CD4-positive, CD25-positive, alpha-beta regulatory T cell (primary cell): ENCODE measurements around the gene NDUFB6. TPM values are rescaled to one million over a fixed set of nuclear protein-coding genes. Genes with fewer than 3 reads are reported as not detected.
A peak's percentile ranks its signal among the peaks of the same experiment; 100 is the strongest.
"Not testable (repeated sequence)": the region's sequence is repeated elsewhere in the genome, so short reads cannot be mapped to it uniquely, and the experiment has no call there.

Source experiments
- ATAC-seq, 2 donors: fragments of 150-1000 bp; cut with Tn5 transposase; one replicate each; pipeline ENCODE4 v1.10.0; 2021; ENCODE audit warnings: low read depth in 2 of 2, moderate number of reproducible peaks in 2 of 2, moderate library complexity in 1 of 2
- DNase-seq, 3 donors: peaks; one replicate each; pipeline versions ENCODE4 v3.0.0 to v3.0.0-alpha.2; 2012 to 2022; ENCODE audit warnings: mixed read lengths in 1 of 3
- H3K27ac ChIP-seq: one replicate; pipeline ENCODE4 v1.7.0; 2013; ENCODE audit warnings: mild to moderate bottlenecking, low read length; ENCODE audit not compliant: insufficient read depth, poor library complexity, severe bottlenecking
- H3K27me3 ChIP-seq: one replicate; pipeline ENCODE4 v1.7.0; 2013; ENCODE audit warnings: low read length; ENCODE audit not compliant: control insufficient read depth, insufficient read depth
- H3K36me3 ChIP-seq: one replicate; pipeline ENCODE4 v1.7.0; 2013; ENCODE audit warnings: mild to moderate bottlenecking, low read length, moderate library complexity; ENCODE audit not compliant: control insufficient read depth, insufficient read depth
- H3K4me1 ChIP-seq: 2 replicates; pipeline ENCODE4 v1.7.0; 2013; ENCODE audit warnings: mild to moderate bottlenecking, low read length; ENCODE audit not compliant: insufficient read depth, control insufficient read depth, poor library complexity, severe bottlenecking
- H3K4me3 ChIP-seq: one replicate; pipeline ENCODE4 v1.7.0; 2013; ENCODE audit warnings: low read depth, mild to moderate bottlenecking, low read length, moderate library complexity
- H3K9me3 ChIP-seq, 2 experiments: 1 replicate in 1 of 2; 2 replicates in 1 of 2; pipeline ENCODE4 v1.7.0; 2013; ENCODE audit warnings: low read length in 2 of 2, mild to moderate bottlenecking in 1 of 2, moderate library complexity in 1 of 2; ENCODE audit not compliant: control insufficient read depth in 2 of 2
- H3K27ac Mint-ChIP-seq, 3 donors: one replicate each; pipeline ENCODE4 v1.8.0; 2020 to 2022; ENCODE audit warnings: mild to moderate bottlenecking in 3 of 3, mixed read lengths in 3 of 3, moderate library complexity in 2 of 3
- H3K27me3 Mint-ChIP-seq: one replicate; pipeline ENCODE4 v1.8.0; 2022; ENCODE audit warnings: mild to moderate bottlenecking, mixed read lengths
- H3K36me3 Mint-ChIP-seq: one replicate; pipeline ENCODE4 v1.8.0; 2020; ENCODE audit warnings: mixed read lengths
- H3K4me1 Mint-ChIP-seq, 4 donors: one replicate each; pipeline ENCODE4 v1.8.0; 2020 to 2022; ENCODE audit warnings: mixed read lengths in 4 of 4, mild to moderate bottlenecking in 1 of 4
- H3K4me3 Mint-ChIP-seq, 4 donors: one replicate each; pipeline ENCODE4 v1.8.0; 2020 to 2022; ENCODE audit warnings: mild to moderate bottlenecking in 4 of 4, mixed read lengths in 4 of 4, moderate library complexity in 3 of 4
- H3K9me3 Mint-ChIP-seq, 7 donors: one replicate each; pipeline ENCODE4 v1.8.0; 2020 to 2022; ENCODE audit warnings: mixed read lengths in 7 of 7, mild to moderate bottlenecking in 3 of 7, moderate library complexity in 2 of 7
- polyA plus RNA-seq, 4 donors: library from polyadenylated mRNA; unstranded; fragments of 300-500 nt; fragmentation: Illumina TruSeq; gene quantifications; one replicate each; pipeline ENCODE4 v1.2.3, GENCODE V29; 2021
- total RNA-seq: library from RNA; stranded (reverse); gene quantifications from one replicate; pipeline ENCODE4 v1.2.3, GENCODE V29; 2022

NDUFB6 gene
- total and polyA plus RNA-seq, 5 donors from 2014 or later: 19.6 to 109 (median 71.6) TPM

DNA sequence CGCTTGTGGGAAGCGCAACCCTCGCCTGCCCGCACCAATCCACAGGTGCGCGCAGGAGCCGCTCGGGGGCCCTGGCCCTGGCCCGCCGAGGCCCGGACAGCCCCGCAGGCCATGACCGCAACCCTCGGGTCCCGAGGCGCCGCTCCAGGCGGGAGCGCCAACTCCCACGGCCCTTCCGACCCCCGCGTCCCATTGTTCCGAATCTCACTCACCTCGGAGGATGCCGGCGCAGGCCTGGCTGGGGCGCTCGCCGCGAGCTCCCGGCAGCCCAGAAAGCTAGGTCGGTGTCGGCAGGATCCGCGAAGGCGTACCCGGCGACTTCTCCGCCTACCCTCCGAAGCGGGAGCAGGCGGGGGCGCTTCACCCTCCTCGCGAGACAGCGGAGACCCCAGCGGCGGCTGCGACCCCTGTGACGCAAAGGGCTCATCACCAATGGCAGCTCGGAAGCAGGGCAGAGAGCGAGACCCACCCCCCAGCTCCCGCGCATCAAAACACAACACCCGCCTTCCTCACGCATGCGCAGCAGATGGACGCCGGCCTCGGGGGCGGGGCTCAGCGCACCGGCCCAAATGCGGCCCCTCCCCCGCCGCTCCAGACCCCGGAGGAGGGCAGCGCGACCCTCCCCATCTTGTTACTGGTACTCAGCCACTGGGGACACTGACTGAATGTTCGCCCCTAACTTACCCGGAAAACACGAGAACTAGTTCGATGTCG lies 22.2 kb downstream of the NDUFB6 start:
- Mint-ChIP-seq H3K27ac (peak overlapping the region; percentile 98 to 100 (median 99)), H3K4me3 (peak overlapping the region; percentile 92 to 99 (median 94)), H3K9me3 (no peaks in the 10 kb centered on the region), H3K4me1 (peaks cover 16 to 75% (median 51%) of the 10 kb centered on the region in 4 donors), H3K27me3 (no peaks in the 10 kb centered on the region), H3K36me3 (peaks cover 9% of the 10 kb centered on the region)
- peak overlapping the region; percentile 99 for H3K4me3 ChIP-seq
- peaks cover 32% of the 10 kb centered on the region for H3K4me1 ChIP-seq
- no peaks in the 10 kb centered on the region for H3K27me3 ChIP-seq
- H3K9me3 ChIP-seq: no peaks in the 10 kb centered on the region
- no peaks in the 10 kb centered on the region for H3K36me3 ChIP-seq
- H3K27ac ChIP-seq: peak overlapping the region; percentile 95
- peak; percentile 95 to 98 (median 96) for DNase-seq
- ATAC-seq: peak; percentile 82 to 83

DNA sequence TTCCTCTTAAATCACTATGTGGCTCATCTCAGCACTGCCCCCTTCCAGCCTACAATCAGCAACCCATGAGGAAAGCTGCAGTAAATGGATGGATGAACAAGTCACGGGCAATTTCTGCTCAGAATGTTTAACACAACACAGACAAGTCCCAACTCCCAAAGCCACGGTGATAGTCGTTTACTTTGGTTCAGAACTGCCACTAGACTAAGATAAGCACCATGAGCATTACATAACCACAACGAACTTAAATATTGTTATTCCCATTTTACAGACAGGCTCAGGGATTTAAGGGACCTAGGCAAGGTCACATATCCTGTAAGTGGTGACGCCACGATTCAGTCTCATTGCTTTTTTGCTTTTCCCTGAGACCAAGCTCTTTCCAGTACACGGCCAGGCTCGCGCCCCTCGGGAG lies 22.8 kb downstream of the NDUFB6 start:
- Mint-ChIP-seq H3K4me3 (peak overlapping the region; percentile 92 to 99 (median 94)), H3K4me1 (peaks cover 14 to 76% (median 52%) of the 10 kb centered on the region in 4 donors), H3K36me3 (peaks cover 9% of the 10 kb centered on the region), H3K27ac (peak overlapping the region in 2 of 3 donors; percentile 92 to 99), H3K27me3 (no peaks in the 10 kb centered on the region), H3K9me3 (no peaks in the 10 kb centered on the region)
- H3K4me3 ChIP-seq: peak overlapping the region; percentile 99
- ATAC-seq: no peak
- H3K4me1 ChIP-seq: peaks cover 32% of the 10 kb centered on the region
- no peaks in the 10 kb centered on the region for H3K9me3 ChIP-seq
- H3K27ac ChIP-seq: peak overlapping the region; percentile 95
- no peaks in the 10 kb centered on the region for H3K36me3 ChIP-seq
- no peak for DNase-seq
- no peaks in the 10 kb centered on the region for H3K27me3 ChIP-seq

DNA sequence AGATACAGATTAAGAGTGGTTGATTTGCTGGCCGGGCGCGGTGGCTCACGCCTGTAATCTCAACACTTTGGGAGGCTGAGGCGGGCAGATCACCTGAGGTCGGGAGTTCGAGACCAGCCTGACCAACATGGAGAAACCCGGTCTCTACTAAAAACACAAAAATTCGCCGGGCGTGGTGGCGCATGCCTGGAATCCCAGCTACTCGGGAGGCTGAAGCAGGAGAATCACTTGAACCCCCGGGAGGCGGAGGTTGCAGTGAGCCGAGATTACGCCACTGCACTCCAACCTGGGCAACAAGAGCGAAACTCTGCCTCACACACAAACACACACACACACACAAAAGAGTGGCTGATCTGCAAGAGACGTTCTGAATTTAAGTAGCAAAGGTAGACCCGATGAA lies 24.7 kb downstream of the NDUFB6 start:
- H3K9me3 Mint-ChIP-seq, H3K27ac ChIP-seq: not testable (repeated sequence)
- peaks cover 24 to 71% (median 50%) of the 10 kb centered on the region in 4 donors for H3K4me1 Mint-ChIP-seq

DNA sequence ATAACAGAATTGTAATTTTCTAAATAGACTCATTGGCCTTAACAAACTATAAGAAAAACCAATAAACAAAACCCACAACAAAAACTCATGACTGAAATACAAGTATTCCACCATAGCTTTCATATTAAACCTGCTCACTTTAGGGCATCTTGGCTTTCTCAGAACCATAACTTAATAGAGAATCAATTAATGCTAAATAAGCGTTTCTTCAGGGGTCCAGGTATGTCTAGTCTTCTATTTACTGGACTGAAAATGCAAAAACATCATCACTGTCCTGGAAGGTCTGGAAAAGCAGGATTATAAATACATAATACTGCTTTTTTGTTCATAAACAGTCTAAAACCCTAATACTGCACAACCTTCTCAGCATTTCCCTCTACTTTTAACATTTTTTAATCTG lies 27.1 kb downstream of the NDUFB6 start:
- peaks cover 35% of the 10 kb centered on the region for H3K36me3 Mint-ChIP-seq
- H3K4me1 Mint-ChIP-seq: peaks cover 28 to 62% (median 43%) of the 10 kb centered on the region in 4 donors
- H3K27ac ChIP-seq: no peak overlapping the region
- H3K9me3 ChIP-seq: no peaks in the 10 kb centered on the region
- H3K36me3 ChIP-seq: peaks cover 29% of the 10 kb centered on the region
- ATAC-seq (no peak), DNase-seq (no peak)
- no peaks in the 10 kb centered on the region for H3K27me3 Mint-ChIP-seq
- H3K4me3 ChIP-seq: no peak overlapping the region
- peaks cover 14% of the 10 kb centered on the region for H3K4me1 ChIP-seq
- peak overlapping the region in 2 of 3 donors; percentile 9 to 49 for H3K27ac Mint-ChIP-seq
- no peaks in the 10 kb centered on the region for H3K9me3 Mint-ChIP-seq
- H3K27me3 ChIP-seq: no peaks in the 10 kb centered on the region
- H3K4me3 Mint-ChIP-seq: peak overlapping the region in 2 of 4 donors; percentile 15 to 54

More for the DNA sequence above, 24.7 kb downstream of the NDUFB6 start:
- DNase-seq, H3K9me3 ChIP-seq, H3K27me3 ChIP-seq, H3K27me3 Mint-ChIP-seq, H3K4me3 ChIP-seq, H3K36me3 ChIP-seq, ATAC-seq: not testable (repeated sequence)
- Mint-ChIP-seq H3K27ac (peak overlapping the region in 1 of 3 donors; percentile 65), H3K36me3 (peaks cover 16% of the 10 kb centered on the region), H3K4me3 (peak overlapping the region; percentile 61 to 99 (median 92))
- peaks cover 31% of the 10 kb centered on the region for H3K4me1 ChIP-seq

DNA sequence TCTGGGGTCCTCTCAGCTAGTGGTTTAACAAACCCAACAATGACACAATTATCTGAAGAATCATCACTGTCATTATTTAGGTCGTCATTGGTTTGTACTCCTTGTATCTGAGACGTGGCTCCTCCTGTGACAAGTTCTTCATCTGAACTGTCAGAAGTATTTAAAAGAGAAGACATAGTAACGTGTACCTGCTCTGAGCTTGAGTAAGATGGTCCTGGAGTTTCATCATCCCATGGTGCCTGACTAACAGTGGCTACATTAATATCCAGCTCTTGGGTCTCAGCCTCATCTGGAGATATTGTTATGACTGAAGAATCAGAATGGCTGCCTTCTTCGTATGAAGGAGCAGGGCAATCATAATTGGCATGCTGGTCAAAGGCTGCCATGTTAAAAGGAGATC lies 29.9 kb downstream of the NDUFB6 start:
- peaks cover 22 to 42% (median 26%) of the 10 kb centered on the region in 4 donors for H3K4me1 Mint-ChIP-seq
- no peaks in the 10 kb centered on the region for H3K27me3 Mint-ChIP-seq
- H3K4me3 Mint-ChIP-seq: peak overlapping the region in 1 of 4 donors; percentile 28
- H3K36me3 Mint-ChIP-seq: peaks cover 35% of the 10 kb centered on the region
- no peak overlapping the region for H3K4me3 ChIP-seq
- no peak overlapping the region for H3K27ac ChIP-seq
- H3K27me3 ChIP-seq: no peaks in the 10 kb centered on the region
- H3K27ac Mint-ChIP-seq: no peak overlapping the region
- H3K4me1 ChIP-seq: no peaks in the 10 kb centered on the region
- DNase-seq (no peak), ATAC-seq (no peak)
- no peaks in the 10 kb centered on the region for H3K9me3 ChIP-seq
- peaks cover 31% of the 10 kb centered on the region for H3K36me3 ChIP-seq
- H3K9me3 Mint-ChIP-seq: no peaks in the 10 kb centered on the region

DNA sequence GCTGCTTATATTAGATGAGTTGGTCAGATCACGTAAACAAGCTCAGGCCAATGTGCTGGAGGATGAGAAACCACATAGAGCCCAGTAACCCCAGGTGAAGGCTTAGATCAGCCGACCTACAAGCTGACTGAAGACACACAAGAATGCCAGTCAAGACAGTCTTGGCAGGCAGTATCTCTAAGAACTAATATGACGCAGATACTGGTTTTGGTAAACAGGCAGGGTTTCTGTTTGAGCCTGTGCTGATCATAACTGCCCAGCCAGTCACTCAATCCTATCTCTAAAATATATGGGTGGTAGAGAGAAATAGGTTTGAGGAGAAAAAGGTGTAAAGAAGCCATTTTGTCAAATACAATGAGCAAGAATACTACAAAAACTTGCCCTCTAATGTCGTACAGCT lies 39.1 kb downstream of the NDUFB6 start:
- Mint-ChIP-seq H3K9me3 (no peaks in the 10 kb centered on the region), H3K27me3 (no peaks in the 10 kb centered on the region), H3K4me1 (peaks cover 0 to 7% (median 3%) of the 10 kb centered on the region in 4 donors), H3K36me3 (no peaks in the 10 kb centered on the region), H3K4me3 (no peak overlapping the region), H3K27ac (no peak overlapping the region)
- no peak overlapping the region for H3K27ac ChIP-seq
- no peaks in the 10 kb centered on the region for H3K9me3 ChIP-seq
- no peak overlapping the region for H3K4me3 ChIP-seq
- H3K27me3 ChIP-seq: no peaks in the 10 kb centered on the region
- H3K36me3 ChIP-seq: no peaks in the 10 kb centered on the region
- H3K4me1 ChIP-seq: no peaks in the 10 kb centered on the region
- no peak for ATAC-seq
- no peak for DNase-seq

DNA sequence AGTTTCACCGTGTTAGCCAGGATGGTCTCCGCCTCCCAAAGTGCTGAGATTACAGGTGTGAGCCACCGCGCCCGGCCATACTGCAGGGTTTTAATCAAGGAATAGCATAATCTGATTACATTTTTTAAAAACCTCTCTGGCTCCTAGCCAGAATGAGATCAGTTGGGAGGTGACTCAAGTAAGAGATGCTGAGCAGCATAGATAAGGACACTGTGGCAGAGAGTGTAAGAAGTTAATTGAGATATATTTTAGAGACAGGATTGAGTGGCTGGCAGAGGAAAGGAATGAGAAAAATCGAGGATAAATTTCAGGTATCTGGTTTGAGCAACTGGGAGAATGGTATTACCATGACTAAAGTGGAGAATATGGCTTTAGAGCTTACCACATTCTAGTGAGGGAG lies 39.6 kb downstream of the NDUFB6 start:
- Histone ChIP-seq H3K9me3 (no peaks in the 10 kb centered on the region), H3K4me3 (no peak overlapping the region), H3K27ac (no peak overlapping the region), H3K4me1 (no peaks in the 10 kb centered on the region), H3K27me3 (no peaks in the 10 kb centered on the region), H3K36me3 (no peaks in the 10 kb centered on the region)
- peaks cover 0 to 7% (median 4%) of the 10 kb centered on the region in 4 donors for H3K4me1 Mint-ChIP-seq
- DNase-seq: no peak
- no peak overlapping the region for H3K27ac Mint-ChIP-seq
- H3K4me3 Mint-ChIP-seq: no peak overlapping the region
- ATAC-seq: no peak
- H3K9me3 Mint-ChIP-seq: no peaks in the 10 kb centered on the region
- H3K36me3 Mint-ChIP-seq: no peaks in the 10 kb centered on the region
- no peaks in the 10 kb centered on the region for H3K27me3 Mint-ChIP-seq

DNA sequence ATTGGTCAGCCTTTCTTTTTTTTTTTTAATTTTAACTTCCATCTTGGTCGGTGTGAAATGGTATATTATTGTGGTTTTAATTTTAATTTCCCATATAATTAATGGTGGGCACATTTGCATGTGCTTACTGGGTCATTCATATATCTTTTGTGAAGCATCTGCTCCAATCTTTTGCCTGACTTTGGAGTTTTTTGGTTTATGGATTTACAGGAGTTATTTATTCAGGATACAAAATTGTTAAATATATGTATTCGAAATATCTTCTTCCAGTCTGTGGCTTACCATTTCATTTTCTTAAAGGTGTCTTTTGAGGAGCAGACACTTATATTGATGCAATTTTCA lies 46.3 kb downstream of the NDUFB6 start:
- Mint-ChIP-seq H3K4me3 (peak overlapping the region; percentile 94 to 98 (median 98)), H3K9me3 (peaks cover 0 to 1% (median 0%) of the 10 kb centered on the region in 7 donors), H3K4me1 (peaks cover 29 to 55% (median 37%) of the 10 kb centered on the region in 4 donors), H3K27ac (peak overlapping the region; percentile 83 to 99 (median 87)), H3K36me3 (peaks cover 22% of the 10 kb centered on the region), H3K27me3 (no peaks in the 10 kb centered on the region)
- Histone ChIP-seq H3K27me3 (no peaks in the 10 kb centered on the region), H3K9me3 (no peaks in the 10 kb centered on the region), H3K4me1 (peaks cover 41% of the 10 kb centered on the region), H3K4me3 (peak overlapping the region; percentile 98), H3K36me3 (peaks cover 2% of the 10 kb centered on the region), H3K27ac (peak overlapping the region; percentile 89)
- ATAC-seq (no peak), DNase-seq (no peak)
